Liver (tissue), 3 donors: ENCODE data around the gene CDCA8.

Experiments used
- EGR1 ChIP-seq, 2 donors: IDR thresholded peaks; 2 replicates each; pipeline ENCODE4 v1.6.1; 2016 to 2018; ENCODE audit warnings: antibody characterized with exemption in 2 of 2, low read depth in 2 of 2
- GABPA ChIP-seq, 2 donors: IDR thresholded peaks in 1 of 2; conservative IDR thresholded peaks in 1 of 2; 2 replicates each; pipeline ENCODE4 v1.6.1; 2016; ENCODE audit warnings: antibody characterized with exemption in 2 of 2, mild to moderate bottlenecking in 1 of 2, moderate library complexity in 1 of 2
- JUND ChIP-seq, 2 donors: IDR thresholded peaks; 2 replicates each; pipeline ENCODE4 v1.6.1; 2016; ENCODE audit warnings: antibody characterized with exemption in 2 of 2
- RAD21 ChIP-seq, 2 donors: IDR thresholded peaks; 2 replicates each; pipeline ENCODE4 v1.6.1; 2016; ENCODE audit warnings: antibody characterized with exemption in 2 of 2, mild to moderate bottlenecking in 2 of 2
- SP1 ChIP-seq: IDR thresholded peaks from 2 replicates; pipeline ENCODE4 v1.6.1; 2018; ENCODE audit warnings: antibody characterized with exemption, mild to moderate bottlenecking
- TF ChIP-seq, protein P1 (sequence below): fragments of 150-350 bp; IDR thresholded peaks from 2 replicates; pipeline ENCODE4 v1.5.1; 2017; ENCODE audit warnings: improper control_type of control experiment, low read depth, low read length; ENCODE audit not compliant: missing input control
- TF ChIP-seq, protein P2 (sequence below): IDR thresholded peaks from 2 replicates; pipeline ENCODE4 v1.6.1; 2016; ENCODE audit warnings: antibody characterized with exemption
- TF ChIP-seq, protein P3 (sequence below): IDR thresholded peaks from 2 replicates; pipeline ENCODE4 v1.6.1; 2016; ENCODE audit warnings: antibody characterized with exemption
- donor health status: healthy.
- donor health status: healthy.

DNA sequence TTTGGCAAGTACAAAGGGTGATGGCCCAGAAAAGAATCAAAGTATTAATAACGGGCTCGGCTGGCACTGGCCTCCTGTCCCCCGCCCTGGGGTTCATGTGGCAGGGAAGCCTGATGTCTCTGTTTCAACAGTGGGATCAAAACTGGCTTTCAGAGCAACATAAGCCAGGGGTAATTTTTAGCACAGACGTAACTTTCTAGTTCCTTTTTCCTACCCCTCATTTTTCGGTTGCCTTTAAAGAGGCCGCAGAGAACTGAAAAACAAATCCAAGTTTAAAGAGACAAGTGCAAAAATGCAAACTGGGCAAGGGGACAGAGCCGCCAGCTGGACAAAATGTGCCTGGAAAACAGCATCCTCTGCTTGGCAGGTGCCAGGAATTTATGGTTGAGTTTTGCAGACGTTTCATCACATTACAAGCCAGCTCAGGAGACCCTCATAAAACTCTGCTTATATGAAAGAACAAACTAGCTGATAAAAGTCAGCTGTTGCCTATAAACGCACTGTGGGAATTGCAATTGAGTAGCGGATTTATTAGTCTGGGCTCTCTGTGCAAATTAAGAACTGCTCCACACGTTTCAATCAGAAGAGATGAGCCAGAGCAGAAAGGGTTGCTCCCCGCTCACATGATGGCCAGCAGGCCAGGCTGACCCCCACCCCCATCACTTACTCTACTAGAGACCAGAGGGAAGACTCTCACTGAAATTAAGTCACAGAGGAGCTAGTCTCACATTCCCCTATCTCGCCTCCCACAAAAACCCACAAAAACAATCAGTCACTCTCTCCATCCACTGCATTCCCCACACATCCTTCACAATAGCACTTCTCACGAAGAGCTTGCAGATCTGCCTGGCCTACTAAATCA lies 15.8 kb upstream of the CDCA8 start:
- TF ChIP-seq RAD21 (IDR thresholded peaks at IDR 0.05) (no peak), EGR1 (IDR thresholded peaks at IDR 0.05; ENCODE audit: low read depth in 2 of 2) (no peak), JUND (IDR thresholded peaks at IDR 0.05) (no peak), GABPA (IDR thresholded peaks at IDR 0.05 in 1 of 2, conservative IDR thresholded peaks at IDR 0.05 in 1 of 2) (no peak), SP1 (no peak)
- TF ChIP-seq, protein P1, sequence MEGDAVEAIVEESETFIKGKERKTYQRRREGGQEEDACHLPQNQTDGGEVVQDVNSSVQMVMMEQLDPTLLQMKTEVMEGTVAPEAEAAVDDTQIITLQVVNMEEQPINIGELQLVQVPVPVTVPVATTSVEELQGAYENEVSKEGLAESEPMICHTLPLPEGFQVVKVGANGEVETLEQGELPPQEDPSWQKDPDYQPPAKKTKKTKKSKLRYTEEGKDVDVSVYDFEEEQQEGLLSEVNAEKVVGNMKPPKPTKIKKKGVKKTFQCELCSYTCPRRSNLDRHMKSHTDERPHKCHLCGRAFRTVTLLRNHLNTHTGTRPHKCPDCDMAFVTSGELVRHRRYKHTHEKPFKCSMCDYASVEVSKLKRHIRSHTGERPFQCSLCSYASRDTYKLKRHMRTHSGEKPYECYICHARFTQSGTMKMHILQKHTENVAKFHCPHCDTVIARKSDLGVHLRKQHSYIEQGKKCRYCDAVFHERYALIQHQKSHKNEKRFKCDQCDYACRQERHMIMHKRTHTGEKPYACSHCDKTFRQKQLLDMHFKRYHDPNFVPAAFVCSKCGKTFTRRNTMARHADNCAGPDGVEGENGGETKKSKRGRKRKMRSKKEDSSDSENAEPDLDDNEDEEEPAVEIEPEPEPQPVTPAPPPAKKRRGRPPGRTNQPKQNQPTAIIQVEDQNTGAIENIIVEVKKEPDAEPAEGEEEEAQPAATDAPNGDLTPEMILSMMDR = no peak
- TF ChIP-seq, protein P2, sequence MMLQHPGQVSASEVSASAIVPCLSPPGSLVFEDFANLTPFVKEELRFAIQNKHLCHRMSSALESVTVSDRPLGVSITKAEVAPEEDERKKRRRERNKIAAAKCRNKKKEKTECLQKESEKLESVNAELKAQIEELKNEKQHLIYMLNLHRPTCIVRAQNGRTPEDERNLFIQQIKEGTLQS = no peak
- TF ChIP-seq, protein P3, sequence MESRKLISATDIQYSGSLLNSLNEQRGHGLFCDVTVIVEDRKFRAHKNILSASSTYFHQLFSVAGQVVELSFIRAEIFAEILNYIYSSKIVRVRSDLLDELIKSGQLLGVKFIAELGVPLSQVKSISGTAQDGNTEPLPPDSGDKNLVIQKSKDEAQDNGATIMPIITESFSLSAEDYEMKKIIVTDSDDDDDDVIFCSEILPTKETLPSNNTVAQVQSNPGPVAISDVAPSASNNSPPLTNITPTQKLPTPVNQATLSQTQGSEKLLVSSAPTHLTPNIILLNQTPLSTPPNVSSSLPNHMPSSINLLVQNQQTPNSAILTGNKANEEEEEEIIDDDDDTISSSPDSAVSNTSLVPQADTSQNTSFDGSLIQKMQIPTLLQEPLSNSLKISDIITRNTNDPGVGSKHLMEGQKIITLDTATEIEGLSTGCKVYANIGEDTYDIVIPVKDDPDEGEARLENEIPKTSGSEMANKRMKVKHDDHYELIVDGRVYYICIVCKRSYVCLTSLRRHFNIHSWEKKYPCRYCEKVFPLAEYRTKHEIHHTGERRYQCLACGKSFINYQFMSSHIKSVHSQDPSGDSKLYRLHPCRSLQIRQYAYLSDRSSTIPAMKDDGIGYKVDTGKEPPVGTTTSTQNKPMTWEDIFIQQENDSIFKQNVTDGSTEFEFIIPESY = no peak
